NCI-H226 (cell line): ENCODE measurements around the gene TMCO2.

Experiments
- DNase-seq: peaks from one replicate; pipeline ENCODE4 v3.0.0-alpha.2; 2015

TMCO2 gene

GRCh38 chr1:40258445-40258769, 10.7 kb downstream of the TMCO2 start:
- DNase-seq, result no peak

DNA sequence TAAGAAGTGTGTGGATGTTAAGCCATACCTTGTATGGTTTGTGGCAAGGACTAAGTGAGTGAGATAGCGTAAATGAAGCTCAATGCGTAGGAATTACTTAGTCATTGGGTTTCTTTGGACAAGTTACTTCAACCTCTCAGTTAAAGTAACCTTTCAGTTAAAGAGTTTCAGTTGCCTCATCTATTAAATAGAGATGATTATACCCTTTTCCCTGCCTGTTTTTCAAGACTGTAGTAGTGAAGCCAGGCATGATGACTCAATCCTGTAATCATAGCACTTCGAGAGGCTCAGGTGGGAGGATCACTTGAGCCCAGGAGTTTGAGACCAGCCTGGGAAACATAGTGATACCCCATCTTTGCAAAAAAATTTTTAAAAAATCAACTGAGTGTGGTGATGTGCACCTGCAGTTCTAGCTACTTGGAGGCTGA, 16.6 kb downstream of the TMCO2 start:
- peak; percentile 25 for DNase-seq

DNA sequence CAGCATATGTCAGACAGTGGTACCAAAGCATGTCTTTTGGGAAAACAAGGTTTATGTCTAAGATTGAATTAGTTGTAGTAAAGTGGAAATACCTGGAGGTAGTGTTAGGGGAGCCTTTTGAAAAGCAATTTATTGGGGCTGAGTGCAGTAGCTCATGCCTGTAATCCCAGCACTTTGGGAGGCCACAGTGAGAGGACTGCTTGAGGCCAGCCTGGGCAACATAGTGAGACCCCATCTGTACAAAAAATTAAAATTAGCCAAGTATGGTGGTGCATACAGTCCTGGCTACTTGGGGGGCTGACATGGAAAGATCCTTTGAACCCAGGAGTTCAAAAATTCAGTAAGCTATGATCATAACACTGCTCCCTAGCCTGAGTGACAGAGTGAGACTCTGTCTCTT, 17.6 kb downstream of the TMCO2 start:
- no peak for DNase-seq

GRCh38 chr1:40265919-40266318, 18.2 kb downstream of the TMCO2 start:
- no peak for DNase-seq

DNA sequence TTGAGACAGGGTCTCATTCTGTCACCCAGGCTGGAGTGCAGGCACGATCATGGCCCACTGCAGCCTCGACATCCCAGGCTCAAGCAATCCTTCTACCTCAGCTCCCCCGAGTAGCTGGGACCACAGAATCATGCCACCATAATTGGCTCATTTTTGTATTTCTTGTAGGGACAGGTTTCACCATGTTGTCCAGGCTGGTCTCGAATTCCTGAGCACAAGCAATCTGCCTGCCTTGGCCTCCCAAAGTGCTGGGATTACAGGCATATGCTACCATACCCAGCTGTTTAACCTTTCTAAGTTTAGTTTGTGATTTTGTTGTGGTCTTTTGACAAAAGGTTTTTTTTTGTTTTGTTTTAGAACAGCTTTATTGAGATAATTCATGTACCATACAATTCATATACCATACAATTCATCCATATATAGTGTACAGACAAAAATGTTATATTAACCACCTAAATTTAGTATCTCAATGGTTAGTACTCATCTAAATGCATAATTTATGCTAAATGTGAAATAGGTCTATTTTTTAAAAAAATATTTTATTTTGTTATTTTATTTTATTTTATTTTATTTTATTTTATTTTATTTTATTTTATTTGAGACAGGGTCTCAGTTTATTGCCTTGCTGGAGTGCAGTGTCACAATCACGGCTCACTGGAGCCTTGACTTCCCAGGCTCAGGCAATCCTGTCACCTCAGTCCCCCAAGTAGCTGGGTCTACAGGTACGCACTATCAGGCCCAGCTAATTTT, 19.2 kb downstream of the TMCO2 start:
- no peak for DNase-seq

DNA sequence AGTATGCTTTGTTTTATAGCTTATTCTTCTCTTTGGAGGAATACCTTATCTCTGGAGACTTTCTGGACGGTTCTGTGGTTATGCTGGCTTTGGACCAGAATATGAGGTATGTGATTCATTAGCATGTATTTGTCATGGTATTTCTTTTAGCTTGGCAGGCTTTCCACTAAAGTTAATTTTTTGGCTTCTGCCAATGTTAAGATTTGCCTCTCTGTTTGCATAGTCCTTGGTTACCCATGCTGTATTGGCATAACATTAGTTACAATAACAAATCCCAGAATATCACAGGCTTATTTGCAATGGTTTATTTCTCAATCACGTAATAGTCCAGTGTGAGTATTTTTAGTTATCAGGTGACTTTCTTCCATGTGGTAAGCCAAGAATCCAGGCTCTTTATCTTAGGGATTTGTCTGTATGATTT, 20.0 kb downstream of the TMCO2 start:
- DNase-seq, result peak; percentile 89

DNA sequence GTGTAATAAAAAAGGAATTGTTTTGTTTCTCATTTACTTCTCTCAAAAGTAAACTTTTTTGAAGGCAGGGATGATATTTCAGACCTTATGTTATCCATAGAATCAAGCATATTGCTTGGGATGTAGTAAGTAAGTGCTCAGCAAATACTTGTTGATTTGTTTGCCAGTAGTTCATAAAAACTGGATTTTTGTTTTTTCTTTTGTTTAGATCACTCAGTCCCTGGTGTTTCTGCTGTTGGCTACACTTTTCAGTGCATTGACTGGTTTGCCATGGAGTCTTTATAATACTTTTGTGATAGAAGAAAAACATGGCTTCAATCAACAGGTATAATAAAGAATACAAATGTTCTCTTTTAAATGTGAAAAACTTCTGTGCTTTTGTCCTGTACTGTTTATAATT, 20.5 kb downstream of the TMCO2 start:
- no peak for DNase-seq

DNA sequence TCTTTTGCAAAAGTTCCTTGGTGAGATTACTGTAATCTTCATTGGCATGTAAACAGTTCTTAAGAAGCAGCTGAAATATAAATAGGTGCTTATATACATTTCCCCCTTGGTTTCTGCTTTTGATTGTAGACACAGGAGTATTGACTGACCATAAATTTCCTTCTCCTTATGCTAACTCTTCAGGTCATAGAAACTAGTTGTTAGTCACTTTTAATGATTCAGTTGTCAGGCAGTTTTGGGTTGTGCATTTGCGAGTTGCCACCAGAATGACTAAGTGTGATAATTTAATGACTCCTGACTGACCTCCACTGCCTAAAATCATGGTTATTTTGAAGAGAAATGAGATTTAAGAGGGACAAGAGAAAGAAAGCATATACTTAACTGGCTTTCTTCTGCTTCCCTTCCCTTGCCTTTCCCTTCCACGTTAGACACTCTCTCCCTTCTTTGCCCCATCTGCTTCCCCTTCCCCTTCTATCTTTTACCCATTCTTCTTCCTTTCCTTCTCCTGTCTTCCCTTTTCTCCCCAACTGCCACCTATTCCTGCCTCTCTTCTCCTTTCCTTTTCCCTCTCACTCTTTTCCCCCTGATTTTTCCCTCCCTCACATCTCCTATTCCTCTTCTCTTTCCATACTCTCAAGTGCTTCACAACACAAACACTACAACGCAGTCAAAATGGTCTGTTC, 22.6 kb downstream of the TMCO2 start:
- DNase-seq, result no peak

DNA sequence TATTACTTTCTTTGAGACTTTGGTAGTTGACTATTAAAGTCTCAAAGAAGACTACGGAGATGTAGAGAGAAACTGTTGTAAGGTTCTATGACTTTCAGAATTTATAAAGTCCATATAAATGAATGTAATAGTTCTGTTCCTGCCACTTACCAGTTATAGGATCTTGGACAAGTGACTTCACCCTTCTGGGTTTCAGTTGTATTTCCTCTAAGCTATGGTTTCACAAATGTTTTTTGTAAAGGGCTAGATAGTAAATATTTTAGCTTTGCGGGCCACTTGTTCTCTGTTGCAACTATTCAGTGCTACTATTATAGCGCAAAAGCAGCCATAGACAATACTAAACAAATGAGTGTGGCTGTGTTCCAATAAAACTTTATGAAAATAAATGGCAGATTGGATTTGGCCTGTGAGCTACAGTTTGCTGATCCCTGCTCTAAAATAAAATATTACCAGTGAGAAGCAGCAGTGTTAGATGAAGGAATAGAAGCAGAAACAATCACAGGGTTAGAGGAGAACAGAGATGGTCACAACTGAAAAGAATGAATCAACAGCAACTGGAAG, 25.0 kb downstream of the TMCO2 start:
- DNase-seq, result no peak

- no peak for DNase-seq
Observed at GRCh38 chr1:40273547-40274166, 25.9 kb downstream of the TMCO2 start.

DNA sequence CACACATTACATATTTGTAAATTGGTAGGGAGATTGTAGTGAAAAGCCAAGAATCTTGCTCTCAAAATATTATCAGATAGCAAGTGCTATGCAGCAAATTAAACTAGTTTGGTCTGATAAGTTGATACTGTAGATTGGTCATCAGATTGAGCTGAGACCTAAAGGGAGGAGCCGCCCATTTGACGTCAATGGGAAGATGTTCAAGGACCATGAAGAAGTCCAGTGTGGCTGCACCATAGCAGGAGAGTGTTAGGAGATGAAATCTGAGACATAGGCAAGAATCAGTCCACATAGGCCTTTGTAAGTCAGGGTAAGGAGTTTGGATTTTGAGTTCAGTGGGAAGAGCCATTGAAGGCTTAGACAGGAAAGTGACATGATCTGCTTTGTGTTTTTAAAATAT, 26.6 kb downstream of the TMCO2 start:
- no peak for DNase-seq

DNA sequence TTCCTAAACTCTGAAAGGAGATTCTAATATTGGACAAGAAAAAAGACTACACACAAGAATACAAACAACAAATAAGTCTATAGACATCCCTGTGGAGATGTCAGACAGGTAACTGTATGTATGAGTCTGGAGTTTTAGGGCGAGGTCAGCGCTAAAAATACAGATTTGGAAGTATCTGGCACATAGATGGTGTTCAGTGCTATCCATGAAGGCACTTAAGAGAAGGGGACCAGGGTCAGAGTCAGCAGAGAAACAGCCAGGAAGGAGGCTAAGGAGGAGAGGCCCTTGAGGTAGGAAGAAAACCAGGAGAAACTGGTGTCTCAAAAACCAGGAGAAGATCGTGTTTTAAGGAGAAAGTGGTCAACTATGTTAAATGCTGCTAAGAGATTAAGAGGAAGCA, 28.4 kb downstream of the TMCO2 start:
- no peak for DNase-seq

GRCh38 chr1:40281853-40282252, 34.1 kb downstream of the TMCO2 start:
- DNase-seq, result no peak

DNA sequence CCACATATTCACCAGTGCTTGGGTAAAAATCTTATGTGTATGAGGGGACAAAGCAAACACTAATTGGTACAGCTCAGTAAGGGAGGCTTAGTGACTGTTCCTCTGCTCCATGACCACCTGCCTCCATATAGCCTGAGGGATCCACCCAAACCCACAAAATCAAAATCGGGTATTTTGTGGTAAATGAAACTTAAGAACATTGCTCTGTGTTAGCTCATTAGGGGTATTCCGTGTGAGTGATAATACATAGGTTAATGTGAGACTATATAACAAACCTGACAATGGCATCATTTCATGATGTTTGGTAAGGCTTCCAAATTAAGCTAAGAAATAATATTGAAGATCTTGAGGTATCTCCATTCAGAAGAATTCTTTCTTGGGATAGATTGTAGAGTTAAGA, 43.6 kb downstream of the TMCO2 start:
- DNase-seq, result no peak

- DNase-seq, result no peak
Observed at GRCh38 chr1:40299366-40300248, 51.9 kb downstream of the TMCO2 start.

- DNase-seq, result no peak
Observed at GRCh38 chr1:40300249-40300567, 52.5 kb downstream of the TMCO2 start.

DNA sequence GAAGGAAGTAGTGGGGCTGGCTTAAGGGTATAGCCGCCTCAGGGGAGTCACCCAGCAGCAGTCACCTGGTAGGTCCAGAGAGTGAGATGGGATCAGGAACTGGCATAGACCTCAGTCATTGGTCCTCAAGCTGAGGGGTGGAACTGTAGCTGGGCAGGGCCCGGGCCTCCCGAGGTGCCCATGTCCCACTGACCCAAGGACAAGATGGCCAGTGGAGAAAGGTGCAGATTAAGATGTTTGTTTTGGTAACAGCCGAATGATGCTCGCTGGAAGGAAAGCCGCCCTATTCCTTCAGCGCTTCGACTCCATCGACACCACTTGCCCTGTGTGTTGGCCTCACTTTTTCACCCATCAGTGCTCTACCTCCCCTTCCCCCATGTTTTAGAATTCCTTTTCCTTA, 52.9 kb downstream of the TMCO2 start:
- no peak for DNase-seq

DNA sequence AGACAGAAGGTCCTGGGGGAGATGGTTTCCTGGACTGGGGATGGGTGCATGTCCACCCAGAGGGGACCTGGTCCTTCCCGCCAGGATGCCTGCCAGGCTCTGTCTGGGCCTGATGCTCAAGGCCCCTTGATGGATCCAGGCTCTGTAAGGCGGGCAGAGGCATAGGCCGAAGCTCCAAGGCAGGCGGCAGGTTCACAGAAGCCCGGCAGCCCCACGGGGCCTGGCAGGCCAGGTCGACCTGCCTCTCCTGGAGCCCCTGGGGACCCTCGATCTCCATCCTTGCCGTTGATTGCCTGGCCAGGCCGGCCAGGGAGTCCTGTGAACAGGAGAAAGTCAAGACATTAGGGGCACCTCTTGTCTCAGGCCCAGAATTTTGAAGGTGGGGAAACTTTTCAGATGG, 53.3 kb downstream of the TMCO2 start:
- DNase-seq, result no peak
